ENCODE measurements around the gene SSR2. TPM values are rescaled to one million over a fixed set of nuclear protein-coding genes. Genes with fewer than 3 reads are reported as not detected.

The SSR2 gene
- polyA plus RNA-seq, 1 of the 3 experiments (the other 2 are of a cell fraction): 1,136 TPM

DNA sequence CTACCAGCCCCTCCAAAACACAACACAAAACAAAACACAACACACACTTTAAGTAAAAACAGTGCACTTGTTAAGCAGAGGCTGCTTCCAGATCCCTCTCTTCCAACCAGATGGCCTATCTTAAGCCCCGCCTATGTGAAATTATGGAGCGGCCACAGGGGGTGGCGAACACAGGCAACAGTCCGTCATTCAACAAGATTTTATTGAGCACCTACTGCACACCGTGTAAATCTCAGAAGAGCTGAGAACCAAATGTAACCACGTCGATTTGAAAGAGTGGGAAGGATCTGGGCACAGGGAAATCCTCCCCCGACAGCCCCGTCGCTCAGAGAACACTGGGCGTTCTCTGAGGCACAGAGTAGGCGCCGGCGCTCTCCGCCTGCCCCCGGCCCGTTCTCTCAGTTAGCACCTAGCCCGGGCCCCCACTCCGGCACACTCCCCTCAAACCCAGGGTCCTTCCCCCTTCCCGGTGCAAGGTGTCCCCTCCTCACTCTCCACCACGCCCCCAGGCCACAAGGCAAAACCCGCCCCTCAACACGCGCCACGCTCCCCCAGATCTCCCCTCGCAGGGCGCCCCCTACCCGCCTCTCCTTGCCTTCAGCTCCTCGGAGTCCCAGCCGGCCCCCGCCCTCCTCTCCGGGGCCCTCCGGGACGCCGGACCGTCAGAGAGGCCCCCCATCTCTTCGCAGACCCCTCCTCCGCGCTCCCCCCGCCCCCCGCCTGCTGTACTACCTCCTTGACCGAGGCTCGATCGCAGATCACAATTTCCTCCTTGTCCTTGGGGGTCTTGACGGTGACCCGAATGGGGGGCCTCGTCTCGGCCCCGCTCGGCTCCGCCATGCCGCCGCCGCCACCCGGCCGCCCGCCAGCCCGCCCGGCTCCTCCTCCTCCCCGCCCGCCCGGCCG lies 32.4 kb upstream of the SSR2 start:
- peak overlapping the region; percentile 42 for H2AFZ ChIP-seq (ENCODE audit: low read depth)
- 2% methylated on average over 30 of the region's 63 CpGs for WGBS (ENCODE audit: low lambda C conversion rate)
- H3K4me3 ChIP-seq (ENCODE audit: low read depth in 2 of 2, low read length in 1 of 2): peak overlapping the region; percentile 87 to 94
- peaks cover 6% of the 10 kb centered on the region for H3F3A ChIP-seq (replicated peaks; ENCODE audit: insufficient read depth)
- H3K9me2 ChIP-seq: no peaks in the 10 kb centered on the region
- DNase-seq: peak; percentile 89
- H3K27ac ChIP-seq (ENCODE audit: low read depth in 2 of 2, low read length in 1 of 2): peak overlapping the region; percentile 55 to 80
- H3K9me3 ChIP-seq: no peaks in the 10 kb centered on the region
- peaks cover 8% of the 10 kb centered on the region for H4K20me1 ChIP-seq (ENCODE audit: insufficient read depth)
- peaks cover 44% of the 10 kb centered on the region for H3K79me2 ChIP-seq (ENCODE audit: insufficient read depth)
- H3K9ac ChIP-seq: peak overlapping the region; percentile 76
- H3K36me3 ChIP-seq (replicated peaks in 1 of 2; ENCODE audit: control insufficient read depth in 1 of 2, insufficient read depth in 2 of 2, low read length in 1 of 2): peaks cover 9 to 41% of the 10 kb centered on the region in 2 experiments
- POLR2A ChIA-PET: interaction anchor here (0.5 to 0.6 kb wide), 2 partner anchors 89 to 119 kb away, joined by 3 to 4 read pairs; partner anchors contain the start of gene KHDC4
- CTCF ChIA-PET: interaction anchor here (0.6 to 3.1 kb wide), 13 partner anchors 9 to 174 kb away, joined by 3 to 19 read pairs (median 4); partner anchors contain the start of gene SSR2
- TF ChIP-seq RFX5 (IDR thresholded peaks at IDR 0.05; ENCODE audit: low read length) (no peak; the same call in 1 of the 2 replicates), MXI1 (IDR thresholded peaks at IDR 0.05; ENCODE audit: low read depth, low read length) (peak; percentile 73), MEF2A (IDR thresholded peaks at IDR 0.05; ENCODE audit: borderline replicate concordance, low read depth) (no peak), GATA2 (CRISPR knock-in tag; IDR thresholded peaks at IDR 0.05) (no peak), CTCF (IDR thresholded peaks at IDR 0.05) (peak; percentile 42), ELF1 (IDR thresholded peaks at IDR 0.05) (no peak), POLR2AphosphoS5 (IDR thresholded peaks at IDR 0.05; ENCODE audit: low read depth, low read length) (no peak), YY1 (IDR thresholded peaks at IDR 0.05; ENCODE audit: low read depth) (no peak), NRF1 (IDR thresholded peaks at IDR 0.05; ENCODE audit: low read depth, low read length) (no peak), FOSL2 (IDR thresholded peaks at IDR 0.05; ENCODE audit: borderline replicate concordance, low read depth) (no peak), GABPA (IDR thresholded peaks at IDR 0.05; ENCODE audit: low read depth) (no peak), EZH2phosphoT487 (IDR thresholded peaks at IDR 0.05; ENCODE audit: borderline replicate concordance, low read depth) (no peak), CHD2 (IDR thresholded peaks at IDR 0.05; ENCODE audit: low read length, partially characterized antibody) (peak; percentile 19), RCOR1 (IDR thresholded peaks at IDR 0.05; ENCODE audit: low read length) (peak; percentile 74)
- TF ChIP-seq, protein P1, sequence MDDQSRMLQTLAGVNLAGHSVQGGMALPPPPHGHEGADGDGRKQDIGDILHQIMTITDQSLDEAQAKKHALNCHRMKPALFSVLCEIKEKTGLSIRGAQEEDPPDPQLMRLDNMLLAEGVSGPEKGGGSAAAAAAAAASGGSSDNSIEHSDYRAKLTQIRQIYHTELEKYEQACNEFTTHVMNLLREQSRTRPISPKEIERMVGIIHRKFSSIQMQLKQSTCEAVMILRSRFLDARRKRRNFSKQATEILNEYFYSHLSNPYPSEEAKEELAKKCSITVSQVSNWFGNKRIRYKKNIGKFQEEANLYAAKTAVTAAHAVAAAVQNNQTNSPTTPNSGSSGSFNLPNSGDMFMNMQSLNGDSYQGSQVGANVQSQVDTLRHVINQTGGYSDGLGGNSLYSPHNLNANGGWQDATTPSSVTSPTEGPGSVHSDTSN (IDR thresholded peaks at IDR 0.05): no peak
- TF ChIP-seq, protein P2, sequence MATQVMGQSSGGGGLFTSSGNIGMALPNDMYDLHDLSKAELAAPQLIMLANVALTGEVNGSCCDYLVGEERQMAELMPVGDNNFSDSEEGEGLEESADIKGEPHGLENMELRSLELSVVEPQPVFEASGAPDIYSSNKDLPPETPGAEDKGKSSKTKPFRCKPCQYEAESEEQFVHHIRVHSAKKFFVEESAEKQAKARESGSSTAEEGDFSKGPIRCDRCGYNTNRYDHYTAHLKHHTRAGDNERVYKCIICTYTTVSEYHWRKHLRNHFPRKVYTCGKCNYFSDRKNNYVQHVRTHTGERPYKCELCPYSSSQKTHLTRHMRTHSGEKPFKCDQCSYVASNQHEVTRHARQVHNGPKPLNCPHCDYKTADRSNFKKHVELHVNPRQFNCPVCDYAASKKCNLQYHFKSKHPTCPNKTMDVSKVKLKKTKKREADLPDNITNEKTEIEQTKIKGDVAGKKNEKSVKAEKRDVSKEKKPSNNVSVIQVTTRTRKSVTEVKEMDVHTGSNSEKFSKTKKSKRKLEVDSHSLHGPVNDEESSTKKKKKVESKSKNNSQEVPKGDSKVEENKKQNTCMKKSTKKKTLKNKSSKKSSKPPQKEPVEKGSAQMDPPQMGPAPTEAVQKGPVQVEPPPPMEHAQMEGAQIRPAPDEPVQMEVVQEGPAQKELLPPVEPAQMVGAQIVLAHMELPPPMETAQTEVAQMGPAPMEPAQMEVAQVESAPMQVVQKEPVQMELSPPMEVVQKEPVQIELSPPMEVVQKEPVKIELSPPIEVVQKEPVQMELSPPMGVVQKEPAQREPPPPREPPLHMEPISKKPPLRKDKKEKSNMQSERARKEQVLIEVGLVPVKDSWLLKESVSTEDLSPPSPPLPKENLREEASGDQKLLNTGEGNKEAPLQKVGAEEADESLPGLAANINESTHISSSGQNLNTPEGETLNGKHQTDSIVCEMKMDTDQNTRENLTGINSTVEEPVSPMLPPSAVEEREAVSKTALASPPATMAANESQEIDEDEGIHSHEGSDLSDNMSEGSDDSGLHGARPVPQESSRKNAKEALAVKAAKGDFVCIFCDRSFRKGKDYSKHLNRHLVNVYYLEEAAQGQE (IDR thresholded peaks at IDR 0.05; ENCODE audit: low read depth, low read length): no peak
- TF ChIP-seq, protein P3, sequence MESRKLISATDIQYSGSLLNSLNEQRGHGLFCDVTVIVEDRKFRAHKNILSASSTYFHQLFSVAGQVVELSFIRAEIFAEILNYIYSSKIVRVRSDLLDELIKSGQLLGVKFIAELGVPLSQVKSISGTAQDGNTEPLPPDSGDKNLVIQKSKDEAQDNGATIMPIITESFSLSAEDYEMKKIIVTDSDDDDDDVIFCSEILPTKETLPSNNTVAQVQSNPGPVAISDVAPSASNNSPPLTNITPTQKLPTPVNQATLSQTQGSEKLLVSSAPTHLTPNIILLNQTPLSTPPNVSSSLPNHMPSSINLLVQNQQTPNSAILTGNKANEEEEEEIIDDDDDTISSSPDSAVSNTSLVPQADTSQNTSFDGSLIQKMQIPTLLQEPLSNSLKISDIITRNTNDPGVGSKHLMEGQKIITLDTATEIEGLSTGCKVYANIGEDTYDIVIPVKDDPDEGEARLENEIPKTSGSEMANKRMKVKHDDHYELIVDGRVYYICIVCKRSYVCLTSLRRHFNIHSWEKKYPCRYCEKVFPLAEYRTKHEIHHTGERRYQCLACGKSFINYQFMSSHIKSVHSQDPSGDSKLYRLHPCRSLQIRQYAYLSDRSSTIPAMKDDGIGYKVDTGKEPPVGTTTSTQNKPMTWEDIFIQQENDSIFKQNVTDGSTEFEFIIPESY (IDR thresholded peaks at IDR 0.05; ENCODE audit: borderline replicate concordance, low read depth): no peak
- no peaks in the 10 kb centered on the region for H3K27me3 ChIP-seq (ENCODE audit: insufficient read depth)
- peak overlapping the region; percentile 74 for H3K4me2 ChIP-seq
- H3K4me1 ChIP-seq (ENCODE audit: control insufficient read depth in 1 of 2, insufficient read depth in 2 of 2, low read depth in 1 of 2, low read length in 1 of 2): peaks cover 6 to 17% of the 10 kb centered on the region in 2 experiments; a peak in 3 of 4 replicates
